Right atrium auricular region (tissue), 2 donors: ENCODE results near the gene PLEK2. TPM values are rescaled to one million over a fixed set of nuclear protein-coding genes. Genes with fewer than 3 reads are reported as not detected.

Experiments
- DNase-seq: peaks from one replicate; pipeline ENCODE4 v3.0.0-alpha.2; 2019; ENCODE audit warnings: low spot score
- H3K27ac ChIP-seq, 2 donors: fragments of 200-600 bp; sonication (generic); 1 replicate in 1 of 2; 2 replicates in 1 of 2; pipeline ENCODE4 v1.5.1; 2016 to 2019
- H3K27me3 ChIP-seq, 2 donors: fragments of 200-600 bp; sonication (generic); one replicate each; pipeline versions ENCODE4 v1.5.1 to v1.6.0; 2017 to 2019
- H3K36me3 ChIP-seq: fragments of 200-600 bp; sonication (generic); one replicate; pipeline ENCODE4 v1.5.1; 2016
- H3K4me1 ChIP-seq, 2 donors: fragments of 200-600 bp; sonication (generic); one replicate each; pipeline versions ENCODE4 v1.5.1 to v1.6.0; 2017 to 2019
- H3K4me3 ChIP-seq, 2 donors: fragments of 200-600 bp; sonication (generic); 1 replicate in 1 of 2; 2 replicates in 1 of 2; pipeline ENCODE4 v1.5.1; 2017 to 2019; ENCODE audit warnings: mild to moderate bottlenecking in 1 of 2, moderate library complexity in 1 of 2
- H3K9me3 ChIP-seq, 2 donors: fragments of 200-600 bp; sonication (generic); one replicate each; pipeline ENCODE4 v1.5.1; 2019
- CTCF ChIP-seq, 2 donors: fragments of 200-600 bp; sonication (generic); IDR thresholded peaks; one replicate each; pipeline ENCODE4 v1.5.1; 2019; ENCODE audit warnings: antibody characterized with exemption in 2 of 2
- total RNA-seq, 2 donors: library from RNA; depleted of rRNA; stranded (reverse); fragments of >200 nt; gene quantifications; one replicate each; pipeline ENCODE4 v1.1.0, GENCODE V29; 2016

The PLEK2 gene
- total RNA-seq, 2 donors from 2014 or later: 1.1 to 2.1 TPM

GRCh38 chr14:67426983-67427606, 15.1 kb upstream of the PLEK2 start:
- Histone ChIP-seq H3K9me3 (no peaks in the 10 kb centered on the region), H3K27me3 (no peaks in the 10 kb centered on the region), H3K4me1 (peaks cover 2 to 8% of the 10 kb centered on the region in 2 donors), H3K27ac (no peak overlapping the region), H3K4me3 (no peak overlapping the region), H3K36me3 (no peaks in the 10 kb centered on the region)
- peak; percentile 72 for DNase-seq
- TF ChIP-seq CTCF (IDR thresholded peaks at IDR 0.05): peak; percentile 75 to 88

GRCh38 chr14:67426161-67426560, 14.2 kb upstream of the PLEK2 start:
- no peak overlapping the region for H3K4me3 ChIP-seq
- no peak for DNase-seq
- TF ChIP-seq CTCF (IDR thresholded peaks at IDR 0.05): no peak
- H3K27ac ChIP-seq: no peak overlapping the region
- no peaks in the 10 kb centered on the region for H3K27me3 ChIP-seq
- H3K4me1 ChIP-seq: peaks cover 2 to 8% of the 10 kb centered on the region in 2 donors
- no peaks in the 10 kb centered on the region for H3K36me3 ChIP-seq
- no peaks in the 10 kb centered on the region for H3K9me3 ChIP-seq

GRCh38 chr14:67425608-67426007, 13.6 kb upstream of the PLEK2 start:
- Histone ChIP-seq H3K27ac (no peak overlapping the region), H3K4me3 (no peak overlapping the region), H3K36me3 (no peaks in the 10 kb centered on the region), H3K4me1 (peaks cover 2 to 8% of the 10 kb centered on the region in 2 donors), H3K27me3 (no peaks in the 10 kb centered on the region), H3K9me3 (no peaks in the 10 kb centered on the region)
- TF ChIP-seq CTCF (IDR thresholded peaks at IDR 0.05): no peak
- no peak for DNase-seq

- Histone ChIP-seq H3K27ac (no peak overlapping the region), H3K36me3 (no peaks in the 10 kb centered on the region), H3K27me3 (no peaks in the 10 kb centered on the region), H3K9me3 (no peaks in the 10 kb centered on the region), H3K4me3 (no peak overlapping the region), H3K4me1 (peaks cover 2 to 8% of the 10 kb centered on the region in 2 donors)
- DNase-seq: no peak
- TF ChIP-seq CTCF (IDR thresholded peaks at IDR 0.05): no peak
Observed at GRCh38 chr14:67424539-67424938, 12.6 kb upstream of the PLEK2 start.

- H3K9me3 ChIP-seq: no peaks in the 10 kb centered on the region
- peaks cover 2 to 8% of the 10 kb centered on the region in 2 donors for H3K4me1 ChIP-seq
- no peak overlapping the region for H3K4me3 ChIP-seq
- no peaks in the 10 kb centered on the region for H3K36me3 ChIP-seq
- DNase-seq: no peak
- no peaks in the 10 kb centered on the region for H3K27me3 ChIP-seq
- no peak for TF ChIP-seq CTCF (IDR thresholded peaks at IDR 0.05)
- H3K27ac ChIP-seq: no peak overlapping the region
Observed at GRCh38 chr14:67423424-67423823, 11.5 kb upstream of the PLEK2 start.
